ENCODE data around the gene NFIA.

NFIA gene

DNA sequence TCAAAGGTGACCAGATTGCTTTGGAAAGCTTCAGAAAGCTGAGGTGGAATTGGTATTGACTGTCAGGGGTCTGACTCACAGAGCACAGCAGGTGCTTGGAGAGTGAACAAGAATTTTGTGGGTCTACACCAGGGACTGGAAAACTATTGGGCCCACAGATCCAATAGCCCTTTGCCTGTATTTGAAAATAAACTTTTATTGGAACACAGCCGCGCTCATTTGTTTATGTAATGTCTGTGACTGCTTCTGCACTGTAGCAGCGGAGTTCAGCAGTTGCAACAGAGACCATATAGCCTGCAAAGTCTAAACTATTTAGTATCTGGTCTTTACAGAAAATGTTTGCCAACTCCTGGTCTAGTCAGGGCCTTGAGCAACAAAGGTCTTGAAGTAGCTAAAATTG, 315.6 kb downstream of the NFIA start:
- in situ Hi-C loops (cut with HindIII; ENCODE audit: low pct_unique_long_range_greater_than_20kb, low sequenced_read_pairs) = no loop called here
- DNase-seq (ENCODE audit: low read depth in 1 of 2, low spot score in 1 of 2) = no peak
- no peak for TF ChIP-seq JUND (IDR thresholded peaks at IDR 0.05; ENCODE audit: low read depth)

DNA sequence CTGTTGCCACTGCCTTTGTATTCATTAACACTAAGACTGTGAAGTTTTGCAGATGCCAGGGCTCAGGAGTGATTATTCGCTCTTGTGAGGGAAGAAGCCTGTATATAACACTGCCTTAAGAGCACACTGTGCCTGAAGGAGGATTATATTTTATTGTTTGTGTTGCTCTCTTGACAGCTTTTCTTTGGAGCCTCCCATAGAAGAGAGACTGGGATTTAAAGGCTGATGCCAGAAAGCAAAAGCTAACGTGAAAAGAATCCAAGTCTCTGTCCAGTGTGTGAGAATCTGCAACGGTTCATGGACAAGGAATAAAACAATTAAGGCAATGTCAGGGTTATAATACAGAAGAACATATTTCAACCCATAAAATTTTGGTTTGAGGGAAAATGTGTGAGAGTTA, 316.8 kb downstream of the NFIA start:
- no peak for TF ChIP-seq JUND (IDR thresholded peaks at IDR 0.05; ENCODE audit: low read depth)
- in situ Hi-C loops (cut with HindIII; ENCODE audit: low pct_unique_long_range_greater_than_20kb, low sequenced_read_pairs) = no loop called here
- DNase-seq (ENCODE audit: low read depth in 1 of 2, low spot score in 1 of 2) = no peak

DNA sequence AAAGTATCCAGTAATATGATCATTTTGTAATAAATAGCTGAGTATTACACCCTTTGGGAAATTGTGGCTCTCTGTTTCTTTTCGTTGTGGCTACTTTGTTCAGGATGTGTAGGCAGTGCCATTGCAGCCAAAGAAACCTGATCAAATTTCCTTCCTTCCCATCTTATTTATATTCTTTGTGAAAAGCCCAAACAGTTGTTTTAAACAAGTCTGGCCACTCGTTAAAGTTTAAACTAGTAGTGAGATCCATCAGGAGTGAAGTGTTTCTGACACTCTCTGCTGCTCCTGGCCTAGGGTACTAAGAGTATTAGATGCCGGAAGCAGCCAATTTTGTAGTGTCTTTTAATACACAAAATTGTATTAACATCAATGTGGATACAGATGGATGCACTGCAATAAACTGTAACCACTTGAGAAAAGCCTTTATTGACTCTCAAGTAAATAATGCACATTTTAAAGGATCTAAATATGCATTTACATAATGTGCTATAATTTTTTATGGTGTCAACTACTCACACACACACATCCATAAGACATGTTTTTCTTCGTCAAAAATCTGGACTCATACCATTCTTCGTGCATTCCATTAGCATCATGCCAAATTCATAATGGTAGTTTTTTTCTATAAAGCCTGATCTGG, 317.9 kb downstream of the NFIA start:
- in situ Hi-C loops (cut with HindIII; ENCODE audit: low pct_unique_long_range_greater_than_20kb, low sequenced_read_pairs) = no loop called here
- TF ChIP-seq JUND (IDR thresholded peaks at IDR 0.05; ENCODE audit: low read depth) = no peak
- no peak for DNase-seq (ENCODE audit: low read depth in 1 of 2, low spot score in 1 of 2)

DNA sequence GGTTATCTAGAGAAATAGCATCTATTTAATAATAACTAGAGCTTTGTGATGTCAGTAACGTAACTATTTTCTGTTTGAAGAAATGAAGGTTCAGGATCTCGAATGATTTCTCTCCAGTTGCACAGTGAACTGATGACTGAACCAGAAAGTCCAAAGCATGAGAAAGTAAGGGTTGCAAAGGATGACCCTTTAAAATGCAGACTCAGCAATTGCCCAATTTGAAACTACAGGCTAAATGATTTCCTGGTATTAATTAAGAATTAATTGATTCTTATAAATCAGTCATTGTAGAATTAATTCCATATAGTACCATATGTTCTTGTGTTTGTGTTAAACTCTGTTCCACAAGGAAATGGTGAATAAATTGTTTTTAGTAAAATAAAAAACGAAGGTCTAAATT, 318.6 kb downstream of the NFIA start:
- in situ Hi-C loops (cut with HindIII; ENCODE audit: low pct_unique_long_range_greater_than_20kb, low sequenced_read_pairs) = no loop called here
- no peak for DNase-seq (ENCODE audit: low read depth in 1 of 2, low spot score in 1 of 2)
- no peak for TF ChIP-seq JUND (IDR thresholded peaks at IDR 0.05; ENCODE audit: low read depth)

DNA sequence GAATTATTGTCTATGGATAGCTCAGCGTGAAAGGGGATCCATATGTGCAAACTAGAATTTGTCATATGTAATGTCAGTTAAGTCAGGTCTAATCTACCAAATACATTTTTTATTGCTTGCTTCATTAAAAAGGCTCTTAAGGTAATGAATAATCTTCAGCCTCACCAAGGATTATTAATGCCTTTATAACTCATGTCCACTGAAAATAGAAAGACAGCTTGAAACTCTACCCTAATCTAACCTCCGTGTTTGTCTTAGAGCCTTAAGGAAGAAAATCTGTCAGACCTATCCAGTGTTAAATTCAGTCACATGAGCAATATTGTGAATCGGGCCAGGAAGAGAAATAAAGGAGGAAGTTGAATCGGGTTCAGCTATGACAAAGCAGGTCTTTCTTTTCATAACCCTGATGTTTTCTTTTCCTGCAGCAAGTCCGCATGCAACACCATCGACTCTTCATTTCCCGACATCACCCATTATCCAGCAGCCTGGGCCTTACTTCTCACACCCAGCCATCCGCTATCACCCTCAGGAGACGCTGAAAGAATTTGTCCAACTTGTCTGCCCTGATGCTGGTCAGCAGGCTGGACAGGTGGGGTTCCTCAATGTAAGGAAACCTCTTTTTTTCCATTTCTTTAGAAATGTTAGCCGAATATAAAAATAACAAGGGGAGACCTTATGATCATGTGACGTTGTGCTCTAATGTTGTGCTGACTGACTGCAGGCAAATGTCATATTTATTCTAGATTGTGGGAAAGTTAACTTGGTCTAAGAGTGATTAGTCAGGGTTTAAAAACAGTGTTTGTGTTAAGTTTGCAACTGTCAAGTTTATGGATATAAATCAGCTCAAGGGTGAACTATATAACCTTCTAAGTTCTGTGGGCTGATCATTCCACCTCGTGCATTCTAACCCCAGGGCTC, 321.6 kb downstream of the NFIA start:
- in situ Hi-C loops (cut with HindIII; ENCODE audit: low pct_unique_long_range_greater_than_20kb, low sequenced_read_pairs) = no loop called here
- no peak for TF ChIP-seq JUND (IDR thresholded peaks at IDR 0.05; ENCODE audit: low read depth)
- DNase-seq (ENCODE audit: low read depth in 1 of 2, low spot score in 1 of 2) = no peak

DNA sequence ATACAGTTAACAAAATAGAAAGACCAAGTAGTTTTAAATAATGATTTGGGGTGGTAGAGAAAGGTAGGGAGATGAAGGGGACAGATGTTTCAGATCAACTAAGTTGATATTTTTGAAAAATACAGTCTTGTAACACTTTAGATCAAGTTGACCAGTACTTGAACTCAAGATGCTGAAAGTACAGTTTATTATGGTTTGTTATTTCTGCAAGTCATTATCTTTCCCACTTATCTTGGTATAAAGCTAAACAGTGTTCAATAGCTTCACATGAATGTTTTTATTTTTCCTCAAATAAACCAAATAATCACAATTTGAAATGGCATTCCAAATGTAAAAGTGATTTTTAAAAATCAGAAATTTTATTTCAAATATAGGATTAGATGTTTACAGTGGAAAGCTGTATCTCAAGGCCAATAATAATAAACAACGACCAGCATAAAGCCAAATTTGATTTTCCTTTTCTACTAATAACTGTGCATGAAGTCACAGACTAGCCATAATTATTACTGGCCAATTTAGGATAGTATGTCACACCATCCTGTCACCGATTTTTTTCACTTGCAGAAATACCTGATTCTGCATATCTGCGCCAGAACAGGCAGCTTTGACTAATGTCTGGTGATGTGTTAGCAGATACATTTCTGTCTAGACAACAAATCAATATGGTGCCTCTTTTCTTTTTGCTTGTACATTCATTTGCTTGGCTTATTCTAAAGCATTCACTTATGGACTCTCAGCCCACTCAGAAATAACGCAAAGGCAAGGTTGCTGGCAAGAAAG, 322.4 kb downstream of the NFIA start:
- no peak for DNase-seq (ENCODE audit: low read depth in 1 of 2, low spot score in 1 of 2)
- no peak for TF ChIP-seq JUND (IDR thresholded peaks at IDR 0.05; ENCODE audit: low read depth)
- in situ Hi-C loops (cut with HindIII; ENCODE audit: low pct_unique_long_range_greater_than_20kb, low sequenced_read_pairs) = no loop called here

DNA sequence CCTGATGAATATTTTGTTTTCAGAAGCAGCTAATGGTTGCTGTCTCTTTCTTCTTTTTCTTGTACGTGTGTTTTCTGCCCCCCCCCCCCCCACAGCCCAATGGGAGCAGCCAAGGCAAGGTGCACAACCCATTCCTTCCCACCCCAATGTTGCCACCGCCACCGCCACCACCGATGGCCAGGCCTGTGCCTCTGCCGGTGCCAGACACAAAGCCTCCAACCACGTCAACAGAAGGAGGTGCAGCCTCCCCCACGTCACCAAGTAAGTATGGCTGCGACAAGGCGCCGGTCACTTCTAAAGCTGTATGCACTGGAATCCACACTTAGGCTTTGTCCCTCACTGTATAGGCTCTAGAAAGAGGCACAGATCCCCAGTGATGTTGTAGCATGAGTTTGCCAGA, 324.1 kb downstream of the NFIA start:
- in situ Hi-C loops (cut with HindIII; ENCODE audit: low pct_unique_long_range_greater_than_20kb, low sequenced_read_pairs) = no loop called here
- TF ChIP-seq JUND (IDR thresholded peaks at IDR 0.05; ENCODE audit: low read depth) = no peak
- no peak for DNase-seq (ENCODE audit: low read depth in 1 of 2, low spot score in 1 of 2)

DNA sequence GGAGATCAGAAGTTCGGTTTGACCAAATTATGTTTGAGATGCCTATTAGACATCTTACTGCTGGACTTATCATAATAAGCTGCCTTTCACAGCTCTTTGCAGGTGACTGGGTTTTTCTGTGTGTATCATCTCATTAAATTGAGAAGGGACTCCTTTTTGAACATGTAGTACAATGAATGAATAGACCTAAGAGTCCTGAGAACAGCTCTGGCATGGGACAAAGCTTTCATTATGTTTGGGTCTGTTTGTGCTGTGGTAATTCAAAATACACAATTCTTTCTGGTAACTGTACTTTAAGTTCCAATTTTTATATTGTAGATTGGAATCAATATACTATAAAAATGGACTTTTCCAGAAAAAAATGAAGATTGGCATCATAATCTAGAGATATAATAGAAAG, 330.2 kb downstream of the NFIA start:
- TF ChIP-seq JUND (IDR thresholded peaks at IDR 0.05; ENCODE audit: low read depth) = no peak
- DNase-seq (ENCODE audit: low read depth in 1 of 2, low spot score in 1 of 2) = no peak
- in situ Hi-C loops (cut with HindIII; ENCODE audit: low pct_unique_long_range_greater_than_20kb, low sequenced_read_pairs) = no loop called here

DNA sequence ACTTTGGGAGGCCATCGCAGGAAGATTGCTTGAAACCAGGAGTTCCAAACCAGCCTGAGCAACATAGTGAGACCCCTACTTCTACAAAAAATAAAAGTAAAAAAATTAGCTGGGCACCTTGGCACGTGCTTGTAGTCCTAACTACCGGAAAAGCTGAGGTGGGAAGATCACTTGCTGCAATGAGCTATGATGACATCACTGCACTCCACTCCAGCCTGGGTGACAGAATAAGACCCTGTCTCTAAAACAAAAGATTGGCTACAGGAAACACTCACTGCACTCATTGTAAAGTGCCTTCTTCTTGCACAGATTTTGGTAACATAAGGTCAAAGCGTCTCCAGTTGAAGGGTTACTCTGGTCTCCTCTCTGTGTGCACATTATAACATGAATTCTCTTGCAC, 336.8 kb downstream of the NFIA start:
- TF ChIP-seq JUND (IDR thresholded peaks at IDR 0.05; ENCODE audit: low read depth) = no peak
- no peak for DNase-seq (ENCODE audit: low read depth in 1 of 2, low spot score in 1 of 2)
- in situ Hi-C loops (cut with HindIII; ENCODE audit: low pct_unique_long_range_greater_than_20kb, low sequenced_read_pairs) = no loop called here

DNA sequence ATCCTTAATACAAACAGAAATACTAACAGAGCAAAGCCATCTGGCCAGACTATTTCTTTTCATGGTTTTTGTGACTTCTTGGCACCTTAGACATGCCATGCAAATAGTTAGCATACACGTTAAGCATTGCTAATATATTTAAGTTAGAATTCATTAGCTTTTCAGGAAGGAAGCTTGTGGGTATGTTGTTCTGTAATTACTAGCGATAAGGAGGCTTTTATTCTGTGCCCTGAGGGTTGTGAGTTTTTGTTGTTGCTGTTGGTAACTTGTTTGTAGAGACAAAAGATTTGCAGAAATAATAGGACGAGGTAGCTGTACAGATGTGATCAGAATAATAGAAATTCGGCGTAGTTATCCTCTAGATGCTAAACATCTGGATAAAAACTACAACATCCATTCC, 337.3 kb downstream of the NFIA start:
- TF ChIP-seq JUND (IDR thresholded peaks at IDR 0.05; ENCODE audit: low read depth) = no peak
- DNase-seq (ENCODE audit: low read depth in 1 of 2, low spot score in 1 of 2) = no peak
- in situ Hi-C loops (cut with HindIII; ENCODE audit: low pct_unique_long_range_greater_than_20kb, low sequenced_read_pairs) = no loop called here

DNA sequence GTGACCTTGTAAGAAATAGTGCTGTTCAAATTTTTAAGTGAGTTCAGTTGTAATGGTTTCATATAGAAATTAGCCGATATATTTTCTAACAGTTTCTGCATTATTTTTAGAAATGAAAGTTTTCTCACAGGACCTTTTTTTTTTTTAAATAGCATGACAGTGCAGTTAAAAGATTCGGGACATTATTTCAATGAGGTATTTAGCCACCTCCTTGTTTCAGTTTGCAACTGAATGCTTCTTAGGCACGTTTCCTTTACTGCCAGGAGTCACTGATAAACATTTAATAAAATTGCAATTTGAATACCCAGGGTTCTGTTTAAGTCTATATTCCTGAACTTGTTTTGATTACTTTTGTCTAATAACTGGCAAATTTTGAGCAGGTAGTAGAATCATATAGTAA, 337.9 kb downstream of the NFIA start:
- in situ Hi-C loops (cut with HindIII; ENCODE audit: low pct_unique_long_range_greater_than_20kb, low sequenced_read_pairs) = no loop called here
- DNase-seq (ENCODE audit: low read depth in 1 of 2, low spot score in 1 of 2) = no peak
- no peak for TF ChIP-seq JUND (IDR thresholded peaks at IDR 0.05; ENCODE audit: low read depth)

DNA sequence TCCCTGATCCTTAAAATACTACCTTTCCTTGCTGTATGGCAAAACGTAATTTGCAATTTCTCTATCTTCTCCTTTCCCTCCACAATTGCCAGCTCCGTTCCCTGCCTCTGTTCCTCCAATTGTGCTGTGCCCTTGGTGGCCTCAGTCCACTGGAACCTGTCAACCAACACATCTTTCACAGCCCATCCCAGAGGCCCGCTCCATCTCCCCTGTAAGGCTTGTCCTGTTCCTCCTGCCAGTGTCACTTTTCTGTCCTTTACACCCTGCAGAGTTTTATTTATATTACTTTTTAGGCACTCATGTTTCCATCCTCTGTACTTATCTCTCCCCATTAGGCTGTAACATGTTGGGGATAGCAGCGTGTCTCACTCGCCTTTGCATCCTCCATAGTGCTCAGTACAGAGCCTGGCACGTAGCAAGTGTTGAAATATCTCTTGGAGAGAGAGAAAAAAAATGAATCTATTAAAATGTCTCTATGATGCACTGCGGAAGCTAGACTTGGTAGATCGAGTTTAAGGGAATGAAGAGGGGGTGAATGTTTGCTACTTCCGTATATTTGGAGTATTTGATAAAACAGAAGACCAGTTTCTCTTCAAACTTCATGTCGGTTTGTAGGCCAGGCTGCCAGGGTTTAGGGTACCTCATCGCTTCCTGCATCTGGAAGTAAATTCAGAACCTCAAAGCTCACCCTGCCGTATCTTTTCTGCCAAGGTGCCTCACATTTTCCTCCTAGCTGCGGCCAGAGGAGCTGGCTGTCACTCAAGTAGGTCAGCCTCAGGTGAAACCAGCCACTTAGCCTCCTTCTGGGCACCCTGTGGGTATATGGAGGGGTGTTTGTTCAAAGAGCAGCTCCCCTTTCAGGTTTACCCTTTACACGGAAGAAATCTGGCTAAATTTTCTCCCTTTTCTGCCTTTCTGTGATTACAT, 338.8 kb downstream of the NFIA start:
- in situ Hi-C loops (cut with HindIII; ENCODE audit: low pct_unique_long_range_greater_than_20kb, low sequenced_read_pairs) = no loop called here
- no peak for DNase-seq (ENCODE audit: low read depth in 1 of 2, low spot score in 1 of 2)
- TF ChIP-seq JUND (IDR thresholded peaks at IDR 0.05; ENCODE audit: low read depth) = no peak

Measured in T47D (cell line).